HepG2 (cell line): ENCODE results near the gene PPM1K. TPM values are rescaled to one million over a fixed set of nuclear protein-coding genes. Genes with fewer than 3 reads are reported as not detected.

Experiments
- ATAC-seq: fragments of 200-7000 bp; cut with Tn5 transposase; 3 replicates; pipeline ENCODE4 v1.9.1; 2020; ENCODE audit warnings: mild to moderate bottlenecking, moderate library complexity
- BruUV-seq: library from RNA; stranded (reverse); fragments of 400-500 nt; replicated peaks from 2 replicates; lab custom pipeline; 2021; lab: Mats Ljungman, UMichigan
- CTCF ChIA-PET: fragments of 300-600 bp; formaldehyde crosslinking; extraction: SDS; loops from one replicate; lab custom pipeline; 2021; ENCODE audit warnings: low total read pairs, inconsistent platforms, low intra/inter-chr PET ratio; lab: Yijun Ruan, JAX
- POLR2A ChIA-PET: fragments of 350-600 bp; sonication (Branson Sonifier 250); formaldehyde crosslinking; loops from one replicate; lab custom pipeline; 2020; ENCODE audit warnings: antibody characterized with exemption, inconsistent platforms; lab: Yijun Ruan, JAX
- DNase-seq: peaks from one replicate; pipeline ENCODE4 v3.0.0-alpha.2; 2015; ENCODE audit warnings: low spot score
- FAIRE-seq: peaks from 3 replicates; lab custom pipeline; 2011; peaks lifted over from hg19 to GRCh38; lab: Jason Lieb, UNC
- H2AFZ ChIP-seq: one replicate; pipeline ENCODE4 v1.6.1; 2011; ENCODE audit warnings: low read length, inconsistent platforms
- H3K27ac ChIP-seq: fragments of 300-600 bp; 3 replicates; pipeline ENCODE4 v1.8.0; 2011; ENCODE audit warnings: mixed run types, mild to moderate bottlenecking, mixed read lengths, low read length, inconsistent platforms; ENCODE audit not compliant: insufficient read depth; ENCODE audit errors: extremely low read length
- H3K27me3 ChIP-seq, 2 experiments: fragments of 200-600 bp in 1 of 2; 2 replicates in 1 of 2; 3 replicates in 1 of 2; pipeline versions ENCODE4 v1.6.0 to v1.8.0; 2011; ENCODE audit warnings: low read length in 2 of 2, mild to moderate bottlenecking in 2 of 2, moderate library complexity in 2 of 2, inconsistent platforms in 1 of 2; ENCODE audit not compliant: insufficient read depth in 2 of 2, control insufficient read depth in 1 of 2
- H3K36me3 ChIP-seq, 2 experiments: fragments of 200-600 bp in 1 of 2; replicated peaks in 1 of 2; 2 replicates in 1 of 2; 3 replicates in 1 of 2; pipeline versions ENCODE4 v1.5.1 to v1.8.0; 2011; ENCODE audit warnings: low read length in 2 of 2, inconsistent platforms in 1 of 2; ENCODE audit not compliant: insufficient read depth in 2 of 2, control insufficient read depth in 1 of 2
- H3K4me1 ChIP-seq: 2 replicates; pipeline ENCODE4 v1.5.1; 2012; ENCODE audit warnings: low read length, inconsistent platforms; ENCODE audit not compliant: insufficient read depth
- H3K4me2 ChIP-seq: 2 replicates; pipeline ENCODE4 v1.6.0; 2011; ENCODE audit warnings: low read depth, low read length, inconsistent platforms
- H3K4me3 ChIP-seq, 3 experiments: fragments of 200-600 bp in 1 of 3; sonication (generic), shearing (Covaris generic) in 1 of 3; replicated peaks in 1 of 3; 2 replicates each; pipeline ENCODE4 v1.5.1; 2011 to 2016; ENCODE audit warnings: low read length in 3 of 3, inconsistent platforms in 2 of 3, low read depth in 2 of 3, mild to moderate bottlenecking in 2 of 3, control low read depth in 1 of 3, mixed read lengths in 1 of 3; ENCODE audit not compliant: insufficient read depth in 1 of 3
- H3K79me2 ChIP-seq: one replicate; pipeline ENCODE4 v1.6.1; 2011; ENCODE audit warnings: low read length, inconsistent platforms; ENCODE audit not compliant: insufficient read depth
- H3K9ac ChIP-seq: 2 replicates; pipeline ENCODE4 v1.6.0; 2011; ENCODE audit warnings: mild to moderate bottlenecking, low read depth, low read length, inconsistent platforms; ENCODE audit not compliant: insufficient read depth
- H3K9me3 ChIP-seq: 2 replicates; pipeline ENCODE4 v1.5.1; 2012; ENCODE audit warnings: mild to moderate bottlenecking, low read length
- H4K20me1 ChIP-seq: 2 replicates; pipeline ENCODE4 v1.6.0; 2011; ENCODE audit warnings: inconsistent platforms, mild to moderate bottlenecking, low read length, moderate library complexity; ENCODE audit not compliant: insufficient read depth
- AGO2 ChIP-seq: fragments of 200-400 bp; formaldehyde crosslinking; optimal IDR thresholded peaks from 2 replicates; pipeline ENCODE3; 2017; ENCODE audit warnings: mild to moderate bottlenecking, low read depth, low read length, moderate library complexity
- CENPBD1 ChIP-seq: sonication (generic); formaldehyde crosslinking; IDR thresholded peaks from 2 replicates; pipeline ENCODE4 v1.8.0; 2022; ENCODE audit warnings: missing genetic modification reagents, low read depth, mild to moderate bottlenecking, borderline replicate concordance
- CTCF ChIP-seq: sonication (generic); formaldehyde crosslinking; IDR thresholded peaks from 2 replicates; pipeline ENCODE4 v1.5.0; 2020; ENCODE audit warnings: mild to moderate bottlenecking, missing genetic modification reagents, moderate library complexity
- HDAC2 ChIP-seq: sonication (generic); formaldehyde crosslinking; IDR thresholded peaks from 2 replicates; pipeline ENCODE4 v1.4.0; 2020; ENCODE audit warnings: missing genetic modification reagents
- HIC2 ChIP-seq: sonication (generic); formaldehyde crosslinking; IDR thresholded peaks from 2 replicates; pipeline ENCODE4 v1.9.0; 2022; ENCODE audit warnings: low read depth, missing genetic modification reagents
- HOXA5 ChIP-seq: sonication (generic); formaldehyde crosslinking; IDR thresholded peaks from 2 replicates; pipeline ENCODE4 v1.4.0; 2020; ENCODE audit warnings: missing genetic modification reagents
- MIER2 ChIP-seq: IDR thresholded peaks from 2 replicates; pipeline ENCODE4 v1.6.1; 2016; ENCODE audit warnings: missing biosample characterization, missing genetic modification reagents
- RFX5 ChIP-seq: IDR thresholded peaks from 2 replicates; pipeline ENCODE4 v1.6.1; 2011; ENCODE audit warnings: low read depth, low read length, improper control_type of control experiment
- SMAD1 ChIP-seq: sonication (generic); formaldehyde crosslinking; IDR thresholded peaks from 2 replicates; pipeline ENCODE4 v1.4.0; 2020; ENCODE audit warnings: missing genetic modification reagents, low read depth, mild to moderate bottlenecking, borderline replicate concordance
- ZBTB20 ChIP-seq: sonication (generic); formaldehyde crosslinking; IDR thresholded peaks from 2 replicates; pipeline ENCODE4 v1.8.1; 2023; ENCODE audit warnings: missing genetic modification reagents, low read depth, mild to moderate bottlenecking, borderline replicate concordance
- ZNF34 ChIP-seq: sonication (generic); formaldehyde crosslinking; IDR thresholded peaks from 2 replicates; pipeline ENCODE4 v1.4.0; 2020; ENCODE audit warnings: mild to moderate bottlenecking, missing genetic modification reagents, borderline replicate concordance
- ZNF580 ChIP-seq: IDR thresholded peaks from 2 replicates; pipeline ENCODE4 v1.6.1; 2016; ENCODE audit warnings: low read depth, borderline replicate concordance
- WGBS: methylation state at CpG from one replicate; pipeline ENCODE4 v1.1.6; 2017; ENCODE audit warnings: low lambda C conversion rate; 5-methylcytosine and 5-hydroxymethylcytosine counted together
- in situ Hi-C: cut with HindIII; loops from 2 replicates; pipeline ENCODE4 v1.10.0; 2017; ENCODE audit warnings: low pct_unique_long_range_greater_than_20kb; ENCODE audit not compliant: extremely low pct_ligation_motif_present
- intact Hi-C: fragments of 100-400 bp; cut with micrococcal nuclease; formaldehyde crosslinking; loops from one replicate; pipeline ENCODE4 v1.10.0; 2022; ENCODE audit not compliant: unreplicated experiment
- polyA plus RNA-seq, 8 experiments: library from polyadenylated mRNA; depleted of rRNA in 3 of 8; stranded (reverse) in 7 of 8; unstranded in 1 of 8; fragments of >200 nt; fragmentation: Illumina TruSeq in 4 of 8; extraction: Trizol in 4 of 8; gene quantifications; 2 replicates each; pipeline versions ENCODE4 v1.2.1 to v1.2.3, GENCODE V29; 2011 to 2016; ENCODE audit warnings: low read depth in 4 of 8, missing spikeins in 1 of 8, mixed read lengths in 1 of 8; ENCODE audit not compliant: insufficient read depth in 1 of 8
- total RNA-seq, 5 experiments: library from RNA; depleted of rRNA; stranded (reverse); fragments of >200 nt; fragmentation: Illumina TruSeq; extraction: Trizol; gene quantifications; 2 replicates each; pipeline ENCODE4 v1.2.3, GENCODE V29; 2016; ENCODE audit warnings: low read depth in 1 of 5

Gene PPM1K
- total and polyA plus RNA-seq, 2 of the 13 experiments (the other 11 are each of a cell fraction or from before 2014, with no cell fraction given): 11.9 to 17.8 TPM

- Histone ChIP-seq H3K9me3 (no peaks in the 10 kb centered on the region), H3K79me2 (no peaks in the 10 kb centered on the region), H3K27me3 (peaks cover 0 to 18% of the 10 kb centered on the region in 2 experiments; a peak in 2 of 5 replicates), H3K4me1 (no peaks in the 10 kb centered on the region), H2AFZ (no peak overlapping the region), H4K20me1 (no peaks in the 10 kb centered on the region), H3K9ac (no peak overlapping the region), H3K36me3 (no peaks in the 10 kb centered on the region), H3K4me3 (no peak overlapping the region), H3K4me2 (no peak overlapping the region), H3K27ac (no peak overlapping the region)
- POLR2A ChIA-PET: no interaction called here
- FAIRE-seq: no peak
- intact Hi-C loops (no loop called here), in situ Hi-C loops (no loop called here)
- TF ChIP-seq HDAC2 (CRISPR knock-in tag) (no peak), RFX5 (no peak), ZNF580 (no peak), MIER2 (CRISPR knock-in tag) (no peak), AGO2 (no peak), CTCF (no peak), ZNF34 (CRISPR knock-in tag) (no peak), SMAD1 (CRISPR knock-in tag) (no peak), HOXA5 (no peak), HIC2 (CRISPR knock-in tag) (no peak), CENPBD1 (no peak), ZBTB20 (CRISPR knock-in tag) (no peak)
- no peak for ATAC-seq
- BruUV-seq: no TSS peak
- CTCF ChIA-PET: no interaction called here
- DNase-seq: no peak
- 40% methylated on average over 1 of the region's 1 CpG for WGBS
Measured at GRCh38 chr4:88297212-88297516, 12.8 kb upstream of the PPM1K start.
